H1 (cell line): ENCODE data around the gene C11orf65. TPM values are rescaled to one million over a fixed set of nuclear protein-coding genes. Genes with fewer than 3 reads are reported as not detected.

Experiments used
- CTCF ChIA-PET: fragments of 300-600 bp; sonication (Branson Sonifier 250); formaldehyde crosslinking; loops from one replicate; lab custom pipeline; 2021; ENCODE audit not compliant: partially characterized antibody; lab: Charles Lee
- POLR2A ChIA-PET: fragments of 300-600 bp; sonication (Branson Sonifier 250); formaldehyde crosslinking; loops from one replicate; lab custom pipeline; 2021; ENCODE audit warnings: inconsistent platforms; ENCODE audit not compliant: partially characterized antibody; lab: Charles Lee
- DNase-seq, 2 experiments: peaks; one replicate each; pipeline versions ENCODE4 v3.0.0 to v3.0.0-alpha.2; 2010 to 2022; ENCODE audit warnings: low spot score in 2 of 2, low read depth in 1 of 2, mixed read lengths in 1 of 2
- FAIRE-seq: peaks from 2 replicates; lab custom pipeline; 2011; peaks lifted over from hg19 to GRCh38; lab: Jason Lieb, UNC
- H2AFZ ChIP-seq: 2 replicates; pipeline ENCODE4 v1.8.1; 2012; ENCODE audit warnings: low read length, inconsistent platforms
- H2AK5ac ChIP-seq: 2 replicates; pipeline ENCODE4 v1.6.1; 2013; ENCODE audit warnings: low read depth, low read length
- H2BK120ac ChIP-seq: replicated peaks from 2 replicates; pipeline ENCODE3; 2013; ENCODE audit warnings: low read depth, low read length, inconsistent platforms
- H2BK12ac ChIP-seq: 2 replicates; pipeline ENCODE4 v1.6.1; 2013; ENCODE audit warnings: low read depth, low read length
- H2BK15ac ChIP-seq: 2 replicates; pipeline ENCODE4 v1.6.1; 2013; ENCODE audit warnings: low read length
- H2BK20ac ChIP-seq: 2 replicates; pipeline ENCODE4 v1.6.1; 2013; ENCODE audit warnings: low read length
- H2BK5ac ChIP-seq: 2 replicates; pipeline ENCODE4 v1.6.1; 2013; ENCODE audit warnings: low read depth, low read length
- H3K14ac ChIP-seq: 2 replicates; pipeline ENCODE4 v1.6.1; 2013; ENCODE audit warnings: inconsistent platforms; ENCODE audit not compliant: insufficient read length
- H3K18ac ChIP-seq: 2 replicates; pipeline ENCODE4 v1.6.1; 2013; ENCODE audit warnings: low read length; ENCODE audit errors: extremely low read depth
- H3K23ac ChIP-seq: 2 replicates; pipeline ENCODE4 v1.6.1; 2013; ENCODE audit warnings: inconsistent platforms; ENCODE audit not compliant: insufficient read length
- H3K23me2 ChIP-seq: 2 replicates; pipeline ENCODE4 v1.6.1; 2013; ENCODE audit warnings: low read depth, low read length
- H3K27ac ChIP-seq: 2 replicates; pipeline ENCODE4 v1.6.1; 2011; ENCODE audit warnings: low read depth, low read length, inconsistent platforms
- H3K27me3 ChIP-seq, 4 experiments: replicated peaks in 1 of 4; 1 replicate in 1 of 4; 2 replicates in 3 of 4; pipeline versions ENCODE4 v1.6.1 to v1.8.1; 2011 to 2013; ENCODE audit warnings: low read length in 3 of 4, mild to moderate bottlenecking in 3 of 4, inconsistent platforms in 2 of 4, mixed read lengths in 2 of 4, moderate library complexity in 1 of 4; ENCODE audit not compliant: control insufficient read depth in 3 of 4, insufficient read depth in 3 of 4; ENCODE audit errors: extremely low read depth in 1 of 4
- H3K36me3 ChIP-seq, 4 experiments: 2 replicates each; pipeline versions ENCODE4 v1.6.1 to v1.8.1; 2011 to 2013; ENCODE audit warnings: mild to moderate bottlenecking in 4 of 4, low read length in 3 of 4, moderate library complexity in 2 of 4, control low read depth in 1 of 4, inconsistent platforms in 1 of 4; ENCODE audit not compliant: insufficient read depth in 4 of 4, control insufficient read depth in 2 of 4
- H3K4ac ChIP-seq: replicated peaks from 2 replicates; pipeline ENCODE3; 2013; ENCODE audit warnings: low read length, low read depth, mixed read lengths, inconsistent platforms; ENCODE audit not compliant: insufficient read length
- H3K4me1 ChIP-seq, 4 experiments: replicated peaks in 1 of 4; 1 replicate in 1 of 4; 2 replicates in 3 of 4; pipeline versions ENCODE4 v1.6.1 to v1.8.1; 2011 to 2013; ENCODE audit warnings: low read length in 3 of 4, inconsistent platforms in 2 of 4, mixed read lengths in 1 of 4; ENCODE audit not compliant: insufficient read depth in 4 of 4, control insufficient read depth in 3 of 4
- H3K4me2 ChIP-seq, 2 experiments: 2 replicates each; pipeline versions ENCODE4 v1.6.1 to v1.8.1; 2011 to 2013; ENCODE audit warnings: low read depth in 2 of 2, low read length in 2 of 2, control low read depth in 1 of 2, inconsistent platforms in 1 of 2, mild to moderate bottlenecking in 1 of 2; ENCODE audit not compliant: insufficient read depth in 1 of 2
- H3K4me3 ChIP-seq, 4 experiments: fragments of 200-600, 300-600 bp in 1 of 4; sonication (generic), shearing (Covaris generic), sonication (Bioruptor Twin) in 1 of 4; 2 replicates each; pipeline versions ENCODE4 v1.5.1 to v1.8.1; 2011 to 2016; ENCODE audit warnings: low read length in 4 of 4, low read depth in 3 of 4, control low read depth in 2 of 4, inconsistent platforms in 2 of 4, mild to moderate bottlenecking in 2 of 4, mixed read lengths in 1 of 4, moderate library complexity in 1 of 4; ENCODE audit not compliant: insufficient read depth in 2 of 4; ENCODE audit errors: extremely low read depth in 1 of 4
- H3K56ac ChIP-seq: replicated peaks from 2 replicates; pipeline ENCODE3; 2013; ENCODE audit warnings: low read depth, mild to moderate bottlenecking, mixed read lengths, low read length, inconsistent platforms; ENCODE audit not compliant: insufficient read length
- H3K79me1 ChIP-seq: 2 replicates; pipeline ENCODE4 v1.6.1; 2013; ENCODE audit warnings: low read depth, low read length, control low read depth
- H3K79me2 ChIP-seq, 2 experiments: 2 replicates each; pipeline versions ENCODE4 v1.6.1 to v1.8.1; 2012 to 2013; ENCODE audit warnings: low read length in 2 of 2, mild to moderate bottlenecking in 2 of 2, inconsistent platforms in 1 of 2; ENCODE audit not compliant: insufficient read depth in 2 of 2, control insufficient read depth in 1 of 2
- H3K9ac ChIP-seq, 4 experiments: replicated peaks in 1 of 4; 1 replicate in 1 of 4; 2 replicates in 3 of 4; pipeline versions ENCODE4 v1.6.1 to v1.8.1; 2011 to 2013; ENCODE audit warnings: low read depth in 3 of 4, low read length in 3 of 4, control low read depth in 2 of 4, mild to moderate bottlenecking in 2 of 4, moderate library complexity in 2 of 4, inconsistent platforms in 1 of 4; ENCODE audit errors: extremely low read depth in 1 of 4
- H3K9me3 ChIP-seq, 2 experiments: 2 replicates each; pipeline versions ENCODE4 v1.6.1 to v1.8.1; 2012 to 2013; ENCODE audit warnings: mild to moderate bottlenecking in 2 of 2, moderate library complexity in 2 of 2, control low read depth in 1 of 2, inconsistent platforms in 1 of 2, low read depth in 1 of 2, low read length in 1 of 2, mixed read lengths in 1 of 2; ENCODE audit not compliant: insufficient read depth in 2 of 2
- H4K20me1 ChIP-seq, 2 experiments: replicated peaks in 1 of 2; 2 replicates each; pipeline versions ENCODE3 to v1.8.1; 2011 to 2013; ENCODE audit warnings: inconsistent platforms in 2 of 2, low read length in 2 of 2, mild to moderate bottlenecking in 1 of 2; ENCODE audit not compliant: insufficient read depth in 2 of 2, control insufficient read depth in 1 of 2
- H4K5ac ChIP-seq: 2 replicates; pipeline ENCODE4 v1.6.1; 2013; ENCODE audit warnings: low read length, low read depth, mixed read lengths, inconsistent platforms; ENCODE audit not compliant: insufficient read length
- H4K8ac ChIP-seq: 2 replicates; pipeline ENCODE4 v1.8.0; 2013; ENCODE audit warnings: mild to moderate bottlenecking, moderate library complexity, low read length, inconsistent platforms; ENCODE audit not compliant: insufficient read depth; ENCODE audit errors: extremely low read depth
- H4K91ac ChIP-seq: replicated peaks from 2 replicates; pipeline ENCODE3; 2013; ENCODE audit warnings: low read length, mixed read lengths, inconsistent platforms; ENCODE audit not compliant: insufficient read length
- EGR1 ChIP-seq: IDR thresholded peaks from 2 replicates; pipeline ENCODE4 v1.6.1; 2011; ENCODE audit warnings: low read depth, low read length, borderline replicate concordance
- JUND ChIP-seq: IDR thresholded peaks from 2 replicates; pipeline ENCODE4 v1.6.1; 2011; ENCODE audit warnings: mild to moderate bottlenecking, improper control_type of control experiment, low read length
- KDM4A ChIP-seq: IDR thresholded peaks from one replicate; pipeline ENCODE4 v1.7.1; 2012; ENCODE audit warnings: low read depth, mild to moderate bottlenecking, moderate library complexity, low read length, inconsistent platforms; ENCODE audit not compliant: severe bottlenecking
- WGBS, 2 experiments: shearing (Covaris generic) in 1 of 2; methylation state at CpG; one replicate each; pipeline versions ENCODE4 v1.1.6 to v1.1.7; 2013 to 2015; ENCODE audit warnings: low lambda C conversion rate in 2 of 2, mixed read lengths in 2 of 2, inconsistent platforms in 1 of 2, low coverage in 1 of 2, missing lambda C conversion rate in 1 of 2; ENCODE audit not compliant: insufficient replicate concordance in 2 of 2, insufficient coverage in 1 of 2, insufficient read length in 1 of 2; ENCODE audit errors: extremely low coverage in 1 of 2, missing lambda C conversion rate in 1 of 2; 5-methylcytosine and 5-hydroxymethylcytosine counted together
- polyA plus RNA-seq, 7 experiments: library from polyadenylated mRNA; depleted of rRNA in 3 of 7; stranded (reverse) in 5 of 7; unstranded in 2 of 7; fragments of >200 nt in 5 of 7; fragments of 200-250 nt in 2 of 7; gene quantifications; 1 replicate in 5 of 7; 2 replicates in 1 of 7; 4 replicates in 1 of 7; pipeline versions ENCODE4 v1.2.1 to v1.2.3, GENCODE V29; 2011 to 2013; ENCODE audit warnings: missing spikeins in 2 of 7, mixed read lengths in 2 of 7
- total RNA-seq: library from RNA; stranded (reverse); fragmentation: NEBNext Ultra II Directional; extraction: Animal tissue kit (Norgen Biotek cat#: 25700); gene quantifications from 2 replicates; pipeline ENCODE4 v1.2.1, GENCODE V29; 2021

C11orf65 gene
- total and polyA plus RNA-seq, 2 of the 8 experiments (the other 6 are each of a cell fraction or from before 2014, with no cell fraction given), result 0.14 to 0.22 TPM

DNA sequence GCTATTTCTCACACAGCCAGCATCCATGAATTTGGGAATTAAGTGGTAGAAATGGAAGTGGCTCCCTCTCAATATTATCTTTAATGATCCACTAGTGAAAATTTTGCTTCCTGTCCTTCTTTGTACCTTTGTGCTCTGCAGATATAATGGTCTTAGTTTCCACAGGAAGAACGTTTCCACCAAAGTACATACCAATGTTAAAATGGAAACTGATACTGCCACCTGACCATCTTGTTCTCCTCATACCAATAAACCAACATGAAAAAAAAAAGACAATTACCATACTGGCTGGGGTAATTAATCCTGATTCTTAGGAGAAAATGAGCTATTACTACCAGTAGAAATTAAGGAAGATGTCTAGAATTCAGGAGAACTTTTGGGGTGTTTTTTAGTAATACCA is 32.3 kb downstream of the C11orf65 start:
- no peaks in the 10 kb centered on the region for H3K79me1 ChIP-seq
- no peak overlapping the region for H3K4me2 ChIP-seq
- H3K14ac ChIP-seq, result no peak overlapping the region
- no peak overlapping the region for H3K4me3 ChIP-seq
- H3K23ac ChIP-seq, result no peak overlapping the region
- no peaks in the 10 kb centered on the region for H3K36me3 ChIP-seq
- TF ChIP-seq KDM4A (no peak), EGR1 (no peak), JUND (no peak)
- H3K27ac ChIP-seq, result no peak overlapping the region
- H2BK12ac ChIP-seq, result no peak overlapping the region
- no peak overlapping the region for H4K8ac ChIP-seq
- H2BK20ac ChIP-seq, result no peak overlapping the region
- H2AK5ac ChIP-seq, result no peak overlapping the region
- no peaks in the 10 kb centered on the region for H3K23me2 ChIP-seq
- H3K4me1 ChIP-seq, result no peaks in the 10 kb centered on the region
- H3K79me2 ChIP-seq, result no peaks in the 10 kb centered on the region
- no peak overlapping the region for H2BK5ac ChIP-seq
- no peak overlapping the region for H3K18ac ChIP-seq
- no peak overlapping the region for H3K9ac ChIP-seq
- H3K27me3 ChIP-seq, result no peaks in the 10 kb centered on the region
- no peak overlapping the region for H2BK120ac ChIP-seq
- DNase-seq (no peak), FAIRE-seq (no peak)
- no peak overlapping the region for H4K5ac ChIP-seq
- ChIA-PET CTCF (no interaction called here), POLR2A (no interaction called here)
- 83% methylated on average over 1 of the region's 1 CpG; no CpG with 5 or more reads in 1 of the 2 experiments for WGBS, 2 experiments
- no peaks in the 10 kb centered on the region for H4K20me1 ChIP-seq
- H3K4ac ChIP-seq, result no peak overlapping the region
- H3K56ac ChIP-seq, result no peak overlapping the region
- peaks cover 0 to 2% of the 10 kb centered on the region in 2 experiments; a peak in 1 of 4 replicates for H3K9me3 ChIP-seq
- H2AFZ ChIP-seq, result no peak overlapping the region
- H2BK15ac ChIP-seq, result no peak overlapping the region
- H4K91ac ChIP-seq, result no peak overlapping the region
